Stomach smooth muscle (tissue), 2 donors: Measurements from ENCODE around the gene CDHR5.

Experiments
- H3K27ac ChIP-seq: one replicate; pipeline ENCODE4 v1.7.0; 2013; ENCODE audit warnings: mild to moderate bottlenecking, low read length, inconsistent platforms
- H3K27me3 ChIP-seq, 2 donors: one replicate each; pipeline ENCODE4 v1.7.0; 2013; ENCODE audit warnings: low read length in 2 of 2; ENCODE audit not compliant: insufficient read depth in 2 of 2, control insufficient read depth in 1 of 2
- H3K36me3 ChIP-seq, 2 donors: one replicate each; pipeline ENCODE4 v1.7.0; 2013; ENCODE audit warnings: low read length in 2 of 2; ENCODE audit not compliant: control insufficient read depth in 2 of 2, insufficient read depth in 2 of 2
- H3K4me1 ChIP-seq: one replicate; pipeline ENCODE4 v1.7.0; 2013; ENCODE audit warnings: low read length; ENCODE audit not compliant: control insufficient read depth, insufficient read depth
- H3K4me3 ChIP-seq, 2 donors: one replicate each; pipeline ENCODE4 v1.7.0; 2013; ENCODE audit warnings: low read length in 2 of 2
- H3K9ac ChIP-seq, 2 donors: one replicate each; pipeline ENCODE4 v1.7.0; 2013; ENCODE audit warnings: low read length in 2 of 2, mild to moderate bottlenecking in 1 of 2
- H3K9me3 ChIP-seq, 2 donors: one replicate each; pipeline ENCODE4 v1.7.0; 2013; ENCODE audit warnings: low read length in 2 of 2; ENCODE audit not compliant: control insufficient read depth in 2 of 2
- donor health status: healthy.
- donor health status: Pancreatic carcinoma.

The CDHR5 gene

GRCh38 chr11:643849-644738, 19.3 kb upstream of the CDHR5 start:
- H3K9ac ChIP-seq, result no peak overlapping the region
- H3K36me3 ChIP-seq, result peaks cover 6 to 7% of the 10 kb centered on the region in 2 donors
- H3K9me3 ChIP-seq, result no peaks in the 10 kb centered on the region
- H3K27me3 ChIP-seq, result no peaks in the 10 kb centered on the region
- H3K4me1 ChIP-seq, result peaks cover 2% of the 10 kb centered on the region
- no peak overlapping the region for H3K27ac ChIP-seq
- no peak overlapping the region for H3K4me3 ChIP-seq

- Histone ChIP-seq H3K27ac (no peak overlapping the region), H3K4me3 (no peak overlapping the region), H3K27me3 (peaks cover 0 to 3% of the 10 kb centered on the region in 2 donors), H3K9ac (no peak overlapping the region), H3K4me1 (peaks cover 6% of the 10 kb centered on the region), H3K36me3 (peaks cover 5 to 7% of the 10 kb centered on the region in 2 donors), H3K9me3 (no peaks in the 10 kb centered on the region)
Observed at GRCh38 chr11:643366-643765, 18.6 kb upstream of the CDHR5 start.

- Histone ChIP-seq H3K27me3 (peaks cover 7 to 15% of the 10 kb centered on the region in 2 donors), H3K9ac (no peak overlapping the region), H3K4me3 (no peak overlapping the region), H3K36me3 (peaks cover 4 to 7% of the 10 kb centered on the region in 2 donors), H3K4me1 (peaks cover 15% of the 10 kb centered on the region), H3K9me3 (no peaks in the 10 kb centered on the region), H3K27ac (no peak overlapping the region)
Observed at GRCh38 chr11:641806-642370, 17.1 kb upstream of the CDHR5 start.

GRCh38 chr11:640021-640706, 15.4 kb upstream of the CDHR5 start:
- Histone ChIP-seq H3K4me3 (no peak overlapping the region), H3K9me3 (no peaks in the 10 kb centered on the region), H3K4me1 (peaks cover 18% of the 10 kb centered on the region), H3K27me3 (peaks cover 7 to 18% of the 10 kb centered on the region in 2 donors), H3K9ac (no peak overlapping the region), H3K27ac (no peak overlapping the region), H3K36me3 (peaks cover 4 to 7% of the 10 kb centered on the region in 2 donors)

- Histone ChIP-seq H3K4me3 (no peak overlapping the region), H3K4me1 (peaks cover 18% of the 10 kb centered on the region), H3K9me3 (no peaks in the 10 kb centered on the region), H3K9ac (no peak overlapping the region), H3K27me3 (peaks cover 7 to 18% of the 10 kb centered on the region in 2 donors), H3K27ac (no peak overlapping the region), H3K36me3 (peaks cover 4 to 6% of the 10 kb centered on the region in 2 donors)
Observed at GRCh38 chr11:639332-639955, 14.7 kb upstream of the CDHR5 start.

GRCh38 chr11:638631-639331, 14.0 kb upstream of the CDHR5 start:
- Histone ChIP-seq H3K36me3 (peaks cover 4% of the 10 kb centered on the region in 2 donors), H3K4me1 (peaks cover 18% of the 10 kb centered on the region), H3K9ac (no peak overlapping the region), H3K4me3 (no peak overlapping the region), H3K27ac (no peak overlapping the region), H3K27me3 (peaks cover 7 to 18% of the 10 kb centered on the region in 2 donors), H3K9me3 (no peaks in the 10 kb centered on the region)

GRCh38 chr11:637593-638521, 13.1 kb upstream of the CDHR5 start:
- Histone ChIP-seq H3K4me1 (peaks cover 18% of the 10 kb centered on the region), H3K4me3 (peak overlapping the region in 1 of 2 donors; percentile 58), H3K9me3 (no peaks in the 10 kb centered on the region), H3K27ac (no peak overlapping the region), H3K27me3 (peaks cover 7 to 18% of the 10 kb centered on the region in 2 donors), H3K36me3 (peaks cover 4% of the 10 kb centered on the region in 2 donors), H3K9ac (no peak overlapping the region)

- Histone ChIP-seq H3K9ac (no peak overlapping the region), H3K4me1 (peaks cover 18% of the 10 kb centered on the region), H3K36me3 (peaks cover 3 to 4% of the 10 kb centered on the region in 2 donors), H3K9me3 (no peaks in the 10 kb centered on the region), H3K27ac (no peak overlapping the region), H3K27me3 (peaks cover 7 to 18% of the 10 kb centered on the region in 2 donors), H3K4me3 (peak overlapping the region in 1 of 2 donors; percentile 58)
Observed at GRCh38 chr11:637333-637592, 12.5 kb upstream of the CDHR5 start.

GRCh38 chr11:636511-637332, 12.0 kb upstream of the CDHR5 start, which contains the start of gene DRD4:
Gene DRD4 (plus strand): TSS chr11:637269. CDS start chr11:637305, 36 bp downstream.
- no peaks in the 10 kb centered on the region for H3K9me3 ChIP-seq
- H3K4me1 ChIP-seq, result peaks cover 18% of the 10 kb centered on the region
- no peaks in the 10 kb centered on the region for H3K36me3 ChIP-seq
- no peak within 1 kb of the TSS for H3K9ac ChIP-seq
- no peak within 1 kb of the TSS for H3K27ac ChIP-seq
- peak within 1 kb of the TSS in 1 of 2 donors; percentile 58 for H3K4me3 ChIP-seq
- H3K27me3 ChIP-seq, result peaks cover 7 to 18% of the 10 kb centered on the region in 2 donors
